PFSK-1 (cell line): ENCODE measurements around the gene SMKR1.

Experiments used
- FOXP2 ChIP-seq: optimal IDR thresholded peaks from 2 replicates; pipeline ENCODE3; 2011; ENCODE audit warnings: borderline replicate concordance, control low read depth, inconsistent platforms; ENCODE audit not compliant: insufficient read depth; ENCODE audit errors: extremely low read length, extremely low read depth
- POLR2AphosphoS5 ChIP-seq: IDR thresholded peaks from 2 replicates; pipeline ENCODE4 v1.6.1; 2012; ENCODE audit warnings: low read depth, mild to moderate bottlenecking, control low read depth, low read length, moderate library complexity
- SIN3A ChIP-seq: IDR thresholded peaks from 2 replicates; pipeline ENCODE4 v1.6.1; 2012; ENCODE audit warnings: mild to moderate bottlenecking, low read length, moderate library complexity, borderline replicate concordance; ENCODE audit not compliant: insufficient read depth
- TAF1 ChIP-seq: IDR thresholded peaks from 2 replicates; pipeline ENCODE4 v1.6.1; 2012; ENCODE audit warnings: low read length, control low read depth, borderline replicate concordance; ENCODE audit not compliant: insufficient read depth
- TF ChIP-seq, protein P1 (sequence below), 2 experiments: IDR thresholded peaks; 2 replicates each; pipeline versions ENCODE4 v1.6.1 to v1.8.0; 2011 to 2012; ENCODE audit warnings: low read depth in 2 of 2, low read length in 2 of 2, control low read depth in 1 of 2, inconsistent platforms in 1 of 2, mild to moderate bottlenecking in 1 of 2, moderate library complexity in 1 of 2; ENCODE audit not compliant: insufficient read depth in 1 of 2

The SMKR1 gene

DNA sequence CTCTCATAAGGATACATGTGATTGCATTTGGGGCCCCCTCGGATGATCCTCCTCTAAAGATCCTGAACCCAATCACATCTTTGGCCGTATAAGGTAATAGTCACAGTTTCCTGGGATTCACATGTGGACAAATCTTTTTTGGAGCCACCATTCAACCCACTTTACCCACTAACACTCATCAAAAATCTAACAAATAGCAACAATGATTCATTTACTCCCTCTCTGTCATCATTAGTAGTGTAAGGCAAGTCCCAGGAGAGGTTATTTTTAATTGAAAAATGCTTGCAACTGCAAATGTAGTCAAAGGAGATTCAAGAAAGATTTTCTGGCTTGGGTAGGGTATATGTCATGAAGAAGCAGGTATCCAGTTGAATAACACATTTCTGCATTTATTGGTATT is 9.9 kb upstream of the SMKR1 start:
- TF ChIP-seq TAF1: no peak
- TF ChIP-seq FOXP2: no peak
- TF ChIP-seq SIN3A: no peak
- TF ChIP-seq, protein P1, sequence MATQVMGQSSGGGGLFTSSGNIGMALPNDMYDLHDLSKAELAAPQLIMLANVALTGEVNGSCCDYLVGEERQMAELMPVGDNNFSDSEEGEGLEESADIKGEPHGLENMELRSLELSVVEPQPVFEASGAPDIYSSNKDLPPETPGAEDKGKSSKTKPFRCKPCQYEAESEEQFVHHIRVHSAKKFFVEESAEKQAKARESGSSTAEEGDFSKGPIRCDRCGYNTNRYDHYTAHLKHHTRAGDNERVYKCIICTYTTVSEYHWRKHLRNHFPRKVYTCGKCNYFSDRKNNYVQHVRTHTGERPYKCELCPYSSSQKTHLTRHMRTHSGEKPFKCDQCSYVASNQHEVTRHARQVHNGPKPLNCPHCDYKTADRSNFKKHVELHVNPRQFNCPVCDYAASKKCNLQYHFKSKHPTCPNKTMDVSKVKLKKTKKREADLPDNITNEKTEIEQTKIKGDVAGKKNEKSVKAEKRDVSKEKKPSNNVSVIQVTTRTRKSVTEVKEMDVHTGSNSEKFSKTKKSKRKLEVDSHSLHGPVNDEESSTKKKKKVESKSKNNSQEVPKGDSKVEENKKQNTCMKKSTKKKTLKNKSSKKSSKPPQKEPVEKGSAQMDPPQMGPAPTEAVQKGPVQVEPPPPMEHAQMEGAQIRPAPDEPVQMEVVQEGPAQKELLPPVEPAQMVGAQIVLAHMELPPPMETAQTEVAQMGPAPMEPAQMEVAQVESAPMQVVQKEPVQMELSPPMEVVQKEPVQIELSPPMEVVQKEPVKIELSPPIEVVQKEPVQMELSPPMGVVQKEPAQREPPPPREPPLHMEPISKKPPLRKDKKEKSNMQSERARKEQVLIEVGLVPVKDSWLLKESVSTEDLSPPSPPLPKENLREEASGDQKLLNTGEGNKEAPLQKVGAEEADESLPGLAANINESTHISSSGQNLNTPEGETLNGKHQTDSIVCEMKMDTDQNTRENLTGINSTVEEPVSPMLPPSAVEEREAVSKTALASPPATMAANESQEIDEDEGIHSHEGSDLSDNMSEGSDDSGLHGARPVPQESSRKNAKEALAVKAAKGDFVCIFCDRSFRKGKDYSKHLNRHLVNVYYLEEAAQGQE (IDR thresholded peaks at IDR 0.05; ENCODE audit: insufficient read depth in 1 of 2, low read depth in 2 of 2, low read length in 2 of 2): no peak
- no peak for TF ChIP-seq POLR2AphosphoS5

DNA sequence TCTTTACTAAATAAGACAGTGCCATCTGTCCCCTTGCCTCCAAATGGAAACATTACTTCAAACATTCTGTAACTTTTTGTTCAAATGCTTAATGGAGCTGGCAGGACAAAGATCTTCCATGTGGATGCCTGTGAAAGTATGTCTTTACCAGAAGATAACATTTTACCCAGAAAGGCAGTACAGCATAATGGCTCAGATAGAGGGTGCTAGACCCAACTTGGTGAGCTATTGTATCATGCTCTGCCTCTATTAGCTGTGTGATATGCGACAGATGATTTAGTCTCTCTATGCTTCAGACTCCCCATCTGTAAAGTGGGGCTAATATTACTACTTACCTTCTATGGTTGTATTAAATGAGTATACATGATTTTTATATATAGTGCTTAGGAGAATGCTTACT is 8.8 kb upstream of the SMKR1 start:
- no peak for TF ChIP-seq SIN3A
- TF ChIP-seq, protein P1 (IDR thresholded peaks at IDR 0.05; ENCODE audit: insufficient read depth in 1 of 2, low read depth in 2 of 2, low read length in 2 of 2): no peak
- no peak for TF ChIP-seq POLR2AphosphoS5
- TF ChIP-seq TAF1: no peak
- no peak for TF ChIP-seq FOXP2

DNA sequence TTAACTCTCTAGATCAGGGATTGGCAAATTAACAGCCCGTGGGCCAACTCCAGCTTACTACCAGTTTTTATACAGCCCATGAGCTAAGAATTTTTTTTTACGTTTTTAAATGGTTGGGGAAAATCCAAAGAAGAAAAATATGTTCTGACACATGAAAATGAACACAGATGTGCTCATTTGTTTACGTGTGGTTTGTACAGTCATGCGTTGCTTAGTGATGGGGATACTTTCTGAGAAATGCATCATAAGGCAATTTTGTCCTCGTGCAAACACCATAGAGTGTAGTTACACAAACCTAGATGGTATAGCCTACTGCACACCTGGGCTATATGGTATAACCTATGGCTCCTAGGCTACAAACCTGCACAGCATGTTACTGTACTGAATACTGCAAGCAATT is 8.3 kb upstream of the SMKR1 start:
- TF ChIP-seq POLR2AphosphoS5: no peak
- no peak for TF ChIP-seq SIN3A
- no peak for TF ChIP-seq FOXP2
- no peak for TF ChIP-seq TAF1
- TF ChIP-seq, protein P1 (IDR thresholded peaks at IDR 0.05; ENCODE audit: insufficient read depth in 1 of 2, low read depth in 2 of 2, low read length in 2 of 2): no peak

DNA sequence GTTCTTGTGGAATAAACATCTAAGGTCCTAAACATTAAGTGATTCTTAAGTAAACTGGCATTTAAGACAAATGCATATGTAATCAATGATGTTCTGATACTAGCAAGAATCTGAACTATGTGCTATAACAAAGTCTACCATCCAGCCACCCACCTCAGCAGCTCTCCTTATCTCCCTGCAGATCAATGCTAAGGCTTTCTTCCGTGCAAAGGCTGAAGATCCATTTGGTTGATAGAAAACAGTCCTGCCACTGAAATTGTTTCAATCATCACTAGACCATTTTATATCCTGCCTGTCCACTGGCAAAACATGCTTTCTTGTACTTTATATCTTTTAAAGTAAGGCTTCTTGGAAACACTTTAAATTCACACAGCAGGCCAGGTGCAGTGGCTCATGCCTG is 6.3 kb upstream of the SMKR1 start:
- TF ChIP-seq FOXP2: no peak
- TF ChIP-seq POLR2AphosphoS5: no peak
- TF ChIP-seq, protein P1 (IDR thresholded peaks at IDR 0.05; ENCODE audit: insufficient read depth in 1 of 2, low read depth in 2 of 2, low read length in 2 of 2): no peak
- TF ChIP-seq TAF1: no peak
- TF ChIP-seq SIN3A: no peak

DNA sequence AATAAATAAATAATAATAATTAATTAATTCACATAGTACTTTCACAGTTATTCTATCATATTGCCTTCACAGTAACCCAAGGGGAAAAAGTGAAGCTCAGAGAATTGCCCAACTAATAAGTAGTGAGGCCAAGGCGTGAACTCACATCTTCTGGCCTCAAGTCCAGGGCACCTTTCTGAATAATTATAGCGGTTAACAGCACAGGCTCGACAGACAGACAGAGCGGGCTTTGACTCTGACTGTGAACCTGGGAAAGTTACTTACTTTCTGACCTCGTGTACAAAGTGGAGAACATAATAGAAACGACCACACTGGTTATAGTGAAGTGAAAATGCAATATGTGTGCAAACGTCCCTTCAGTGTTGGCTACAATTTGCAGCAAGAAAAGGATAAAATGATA is 5.7 kb upstream of the SMKR1 start:
- no peak for TF ChIP-seq POLR2AphosphoS5
- TF ChIP-seq, protein P1 (IDR thresholded peaks at IDR 0.05; ENCODE audit: insufficient read depth in 1 of 2, low read depth in 2 of 2, low read length in 2 of 2): no peak
